ENCODE results near the gene EEF1AKMT4. TPM values are rescaled to one million over a fixed set of nuclear protein-coding genes. Genes with fewer than 3 reads are reported as not detected.

EEF1AKMT4 gene
- total RNA-seq, 2 donors from 2014 or later, result 0.45 to 0.65 TPM

DNA sequence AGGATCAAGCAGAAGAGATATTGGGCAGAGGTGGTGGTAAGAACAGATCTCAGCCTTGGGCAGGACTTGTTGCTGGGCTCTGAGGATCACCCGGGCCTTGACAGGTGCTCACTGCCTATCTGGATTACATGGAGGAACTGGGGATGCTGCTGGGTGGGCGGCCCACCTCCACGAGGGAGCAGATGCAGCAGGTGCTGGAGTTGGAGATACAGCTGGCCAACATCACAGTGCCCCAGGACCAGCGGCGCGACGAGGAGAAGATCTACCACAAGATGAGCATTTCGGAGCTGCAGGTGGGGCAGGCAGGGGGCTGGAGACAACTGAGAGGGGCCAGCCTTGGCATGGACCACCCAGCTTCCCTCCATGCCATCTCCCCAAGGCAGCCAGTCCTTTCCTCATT lies 34.2 kb downstream of the EEF1AKMT4 start:
- Mint-ChIP-seq H3K4me3 (no peak overlapping the region), H3K27ac (no peak overlapping the region), H3K36me3 (ENCODE audit: low read depth) (peaks cover 5% of the 10 kb centered on the region), H3K27me3 (peaks cover 62% of the 10 kb centered on the region), H3K4me1 (peaks cover 2% of the 10 kb centered on the region)
- DNase-seq (no peak), ATAC-seq (no peak)
- no peaks in the 10 kb centered on the region for H3K9me3 ChIP-seq (ENCODE audit: control insufficient read depth, low read length, poor library complexity, severe bottlenecking)

DNA sequence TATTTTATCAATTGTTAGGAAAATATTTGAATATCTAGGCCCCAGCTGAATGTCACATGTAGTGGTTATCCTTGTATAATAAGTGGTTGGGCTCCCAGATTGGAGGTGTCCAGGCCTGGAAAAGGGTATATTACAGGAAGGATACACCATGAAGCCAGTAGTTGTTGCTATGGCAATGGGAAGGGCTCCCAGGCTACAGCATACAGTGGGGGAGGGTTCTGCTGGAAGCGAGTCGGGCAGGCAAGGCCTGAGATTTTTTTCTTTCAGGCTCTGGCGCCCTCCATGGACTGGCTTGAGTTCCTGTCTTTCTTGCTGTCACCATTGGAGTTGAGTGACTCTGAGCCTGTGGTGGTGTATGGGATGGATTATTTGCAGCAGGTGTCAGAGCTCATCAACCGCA lies 35.2 kb downstream of the EEF1AKMT4 start:
- H3K27me3 Mint-ChIP-seq, result peaks cover 52% of the 10 kb centered on the region
- no peak overlapping the region for H3K27ac Mint-ChIP-seq
- DNase-seq (no peak), ATAC-seq (no peak)
- H3K4me1 Mint-ChIP-seq, result peaks cover 2% of the 10 kb centered on the region
- H3K36me3 Mint-ChIP-seq (ENCODE audit: low read depth), result peaks cover 5% of the 10 kb centered on the region
- no peak overlapping the region for H3K4me3 Mint-ChIP-seq
- no peaks in the 10 kb centered on the region for H3K9me3 ChIP-seq (ENCODE audit: control insufficient read depth, low read length, poor library complexity, severe bottlenecking)

DNA sequence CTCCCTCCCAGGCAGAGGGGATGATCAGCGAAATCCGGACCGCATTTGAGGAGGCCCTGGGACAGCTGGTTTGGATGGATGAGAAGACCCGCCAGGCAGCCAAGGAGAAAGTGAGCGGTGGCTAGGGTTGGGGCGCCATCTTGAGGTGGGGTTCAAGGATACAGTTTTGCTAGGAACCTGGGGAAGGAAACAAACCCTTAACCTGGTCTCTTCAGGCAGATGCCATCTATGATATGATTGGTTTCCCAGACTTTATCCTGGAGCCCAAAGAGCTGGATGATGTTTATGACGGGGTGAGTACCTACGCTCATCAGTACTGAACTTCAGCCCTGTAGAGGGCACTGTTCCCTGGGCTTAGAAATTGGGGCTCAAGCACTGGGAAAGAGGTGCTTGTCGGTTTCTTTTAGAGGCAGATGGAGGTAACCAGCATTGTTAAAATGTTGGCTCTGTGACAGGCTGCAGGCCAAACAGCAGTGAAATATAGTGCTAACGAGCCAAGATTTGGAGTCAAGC lies 40.0 kb downstream of the EEF1AKMT4 start:
- peaks cover 5% of the 10 kb centered on the region for H3K36me3 Mint-ChIP-seq (ENCODE audit: low read depth)
- H3K27me3 Mint-ChIP-seq, result peaks cover 36% of the 10 kb centered on the region
- H3K9me3 ChIP-seq (ENCODE audit: control insufficient read depth, low read length, poor library complexity, severe bottlenecking), result no peaks in the 10 kb centered on the region
- peak in 2 of 3 donors; percentile 33 to 45 for DNase-seq
- H3K4me1 Mint-ChIP-seq, result peaks cover 2% of the 10 kb centered on the region
- H3K4me3 Mint-ChIP-seq, result no peak overlapping the region
- H3K27ac Mint-ChIP-seq, result no peak overlapping the region
- peak; percentile 73 for ATAC-seq

DNA sequence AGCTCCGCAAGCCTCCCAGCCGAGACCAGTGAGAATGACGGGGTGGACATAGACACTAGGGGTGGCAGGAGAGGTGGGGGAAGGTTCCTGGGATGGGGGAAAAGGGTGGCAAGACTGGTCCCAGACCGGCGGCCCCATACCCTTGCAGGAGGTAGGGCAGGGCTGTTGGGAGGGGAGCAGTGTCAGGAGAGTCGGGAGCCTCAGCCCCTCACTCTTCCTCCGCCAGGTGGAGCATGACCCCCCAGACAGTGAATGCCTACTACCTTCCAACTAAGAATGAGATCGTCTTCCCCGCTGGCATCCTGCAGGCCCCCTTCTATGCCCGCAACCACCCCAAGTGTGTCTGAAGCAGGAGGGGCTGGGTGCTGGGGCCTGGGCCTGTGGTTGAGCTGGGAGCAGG lies 40.9 kb downstream of the EEF1AKMT4 start:
- no peak for DNase-seq
- H3K9me3 ChIP-seq (ENCODE audit: control insufficient read depth, low read length, poor library complexity, severe bottlenecking), result no peaks in the 10 kb centered on the region
- H3K27me3 Mint-ChIP-seq, result peaks cover 29% of the 10 kb centered on the region
- no peak for ATAC-seq
- peaks cover 2% of the 10 kb centered on the region for H3K4me1 Mint-ChIP-seq
- no peak overlapping the region for H3K4me3 Mint-ChIP-seq
- H3K36me3 Mint-ChIP-seq (ENCODE audit: low read depth), result peaks cover 5% of the 10 kb centered on the region
- no peak overlapping the region for H3K27ac Mint-ChIP-seq

DNA sequence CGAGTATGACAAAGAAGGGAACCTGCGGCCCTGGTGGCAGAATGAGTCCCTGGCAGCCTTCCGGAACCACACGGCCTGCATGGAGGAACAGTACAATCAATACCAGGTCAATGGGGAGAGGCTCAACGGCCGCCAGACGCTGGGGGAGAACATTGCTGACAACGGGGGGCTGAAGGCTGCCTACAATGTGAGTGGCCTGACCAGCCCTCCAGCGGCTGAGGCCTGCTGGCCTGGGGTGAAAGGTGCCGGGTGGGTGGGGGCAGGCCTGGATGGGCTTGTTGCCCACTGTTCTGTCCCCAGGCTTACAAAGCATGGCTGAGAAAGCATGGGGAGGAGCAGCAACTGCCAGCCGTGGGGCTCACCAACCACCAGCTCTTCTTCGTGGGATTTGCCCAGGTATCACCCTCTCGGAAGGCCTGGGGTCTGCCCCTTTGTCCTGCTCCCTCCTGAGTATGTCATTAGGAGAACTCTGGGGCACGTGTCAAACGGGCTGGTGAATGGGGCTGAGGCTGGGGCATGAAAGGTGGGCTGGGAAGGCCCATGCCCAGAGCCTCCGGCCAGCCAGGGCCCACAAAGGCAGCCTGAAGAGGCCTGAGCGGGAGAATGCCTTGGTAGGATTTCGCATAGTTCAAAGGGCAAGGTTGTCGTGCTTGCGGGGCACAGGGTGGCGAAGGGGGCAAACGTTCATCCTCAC lies 41.7 kb downstream of the EEF1AKMT4 start:
- H3K9me3 ChIP-seq (ENCODE audit: control insufficient read depth, low read length, poor library complexity, severe bottlenecking), result no peaks in the 10 kb centered on the region
- Mint-ChIP-seq H3K36me3 (ENCODE audit: low read depth) (peaks cover 1% of the 10 kb centered on the region), H3K4me3 (no peak overlapping the region), H3K4me1 (peaks cover under 1% of the 10 kb centered on the region), H3K27ac (no peak overlapping the region), H3K27me3 (peaks cover 20% of the 10 kb centered on the region)
- ATAC-seq (no peak), DNase-seq (no peak)

DNA sequence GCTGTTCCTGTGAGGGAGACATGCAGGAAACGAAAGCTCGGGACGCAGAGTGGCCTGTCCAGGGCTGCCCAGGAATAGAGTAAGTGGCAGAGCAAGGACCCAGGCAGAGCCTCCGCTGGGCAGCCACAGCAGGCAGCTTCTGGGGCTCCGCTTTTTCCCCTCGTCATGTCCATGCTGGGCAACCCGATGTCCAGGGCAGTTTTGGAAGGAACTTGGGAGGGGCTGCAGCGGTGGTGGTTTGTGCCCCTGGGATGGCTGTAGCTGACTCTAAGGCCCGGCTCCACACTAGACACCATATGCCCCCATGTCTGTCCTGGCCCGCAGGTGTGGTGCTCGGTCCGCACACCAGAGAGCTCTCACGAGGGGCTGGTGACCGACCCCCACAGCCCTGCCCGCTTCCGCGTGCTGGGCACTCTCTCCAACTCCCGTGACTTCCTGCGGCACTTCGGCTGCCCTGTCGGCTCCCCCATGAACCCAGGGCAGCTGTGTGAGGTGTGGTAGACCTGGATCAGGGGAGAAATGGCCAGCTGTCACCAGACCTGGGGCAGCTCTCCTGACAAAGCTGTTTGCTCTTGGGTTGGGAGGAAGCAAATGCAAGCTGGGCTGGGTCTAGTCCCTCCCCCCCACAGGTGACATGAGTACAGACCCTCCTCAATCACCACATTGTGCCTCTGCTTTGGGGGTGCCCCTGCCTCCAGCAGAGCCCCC lies 42.4 kb downstream of the EEF1AKMT4 start:
- H3K27ac Mint-ChIP-seq, result no peak overlapping the region
- H3K4me3 Mint-ChIP-seq, result no peak overlapping the region
- no peak for ATAC-seq

DNA sequence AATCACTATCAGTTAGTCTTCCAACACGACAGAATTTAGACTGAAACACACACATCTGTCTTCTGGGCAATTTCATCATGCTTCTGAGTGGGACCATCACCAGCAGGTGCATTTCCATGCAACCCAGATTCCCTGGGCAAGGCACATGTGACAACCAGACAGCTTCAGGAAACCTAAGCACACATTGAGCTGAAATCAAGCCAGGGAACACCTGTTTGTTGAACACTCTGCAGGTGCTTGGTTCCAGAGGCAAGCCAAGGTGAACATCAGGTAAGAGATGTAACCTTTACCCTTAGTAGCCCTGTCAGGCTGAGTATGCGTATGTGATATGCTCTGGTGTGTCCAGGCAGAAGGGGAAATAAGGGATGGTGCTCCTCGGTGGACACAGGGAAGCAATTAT lies 46.3 kb downstream of the EEF1AKMT4 start:
- DNase-seq, result no peak
- no peak overlapping the region for H3K27ac Mint-ChIP-seq
- no peak overlapping the region for H3K4me3 Mint-ChIP-seq
- H3K9me3 ChIP-seq (ENCODE audit: control insufficient read depth, low read length, poor library complexity, severe bottlenecking), result no peaks in the 10 kb centered on the region
- peaks cover 6% of the 10 kb centered on the region for H3K27me3 Mint-ChIP-seq
- peaks cover 9% of the 10 kb centered on the region for H3K4me1 Mint-ChIP-seq
- no peaks in the 10 kb centered on the region for H3K36me3 Mint-ChIP-seq (ENCODE audit: low read depth)
- ATAC-seq, result no peak

More for the DNA sequence above, 42.4 kb downstream of the EEF1AKMT4 start:
- Mint-ChIP-seq H3K36me3 (ENCODE audit: low read depth) (no peaks in the 10 kb centered on the region), H3K27me3 (peaks cover 13% of the 10 kb centered on the region), H3K4me1 (no peaks in the 10 kb centered on the region)
- DNase-seq, result no peak
- no peaks in the 10 kb centered on the region for H3K9me3 ChIP-seq (ENCODE audit: control insufficient read depth, low read length, poor library complexity, severe bottlenecking)

DNA sequence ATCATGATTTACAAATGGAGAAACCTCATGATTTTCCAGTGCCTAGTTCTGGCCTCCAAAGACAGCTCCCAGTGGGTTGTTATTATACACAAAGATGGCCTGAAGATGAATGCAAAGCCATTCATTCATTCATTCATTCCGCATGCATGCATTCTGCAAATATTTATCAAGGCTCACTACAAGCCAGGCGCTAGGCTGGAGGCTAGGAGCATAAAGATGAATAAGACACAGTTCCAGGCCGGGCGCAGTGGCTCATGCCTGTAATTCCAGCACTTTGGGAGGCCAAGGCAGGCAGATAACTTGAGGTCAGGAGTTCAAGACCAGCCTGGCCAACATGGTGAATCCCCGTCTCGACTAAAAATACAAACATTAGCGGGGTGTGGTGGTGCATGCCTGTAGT lies 47.1 kb downstream of the EEF1AKMT4 start:
- no peaks in the 10 kb centered on the region for H3K36me3 Mint-ChIP-seq (ENCODE audit: low read depth)
- H3K9me3 ChIP-seq (ENCODE audit: control insufficient read depth, low read length, poor library complexity, severe bottlenecking), result no peaks in the 10 kb centered on the region
- H3K27me3 Mint-ChIP-seq, result peaks cover 6% of the 10 kb centered on the region
- no peak overlapping the region for H3K4me3 Mint-ChIP-seq
- peaks cover 11% of the 10 kb centered on the region for H3K4me1 Mint-ChIP-seq
- ATAC-seq (no peak), DNase-seq (no peak)
- no peak overlapping the region for H3K27ac Mint-ChIP-seq

DNA sequence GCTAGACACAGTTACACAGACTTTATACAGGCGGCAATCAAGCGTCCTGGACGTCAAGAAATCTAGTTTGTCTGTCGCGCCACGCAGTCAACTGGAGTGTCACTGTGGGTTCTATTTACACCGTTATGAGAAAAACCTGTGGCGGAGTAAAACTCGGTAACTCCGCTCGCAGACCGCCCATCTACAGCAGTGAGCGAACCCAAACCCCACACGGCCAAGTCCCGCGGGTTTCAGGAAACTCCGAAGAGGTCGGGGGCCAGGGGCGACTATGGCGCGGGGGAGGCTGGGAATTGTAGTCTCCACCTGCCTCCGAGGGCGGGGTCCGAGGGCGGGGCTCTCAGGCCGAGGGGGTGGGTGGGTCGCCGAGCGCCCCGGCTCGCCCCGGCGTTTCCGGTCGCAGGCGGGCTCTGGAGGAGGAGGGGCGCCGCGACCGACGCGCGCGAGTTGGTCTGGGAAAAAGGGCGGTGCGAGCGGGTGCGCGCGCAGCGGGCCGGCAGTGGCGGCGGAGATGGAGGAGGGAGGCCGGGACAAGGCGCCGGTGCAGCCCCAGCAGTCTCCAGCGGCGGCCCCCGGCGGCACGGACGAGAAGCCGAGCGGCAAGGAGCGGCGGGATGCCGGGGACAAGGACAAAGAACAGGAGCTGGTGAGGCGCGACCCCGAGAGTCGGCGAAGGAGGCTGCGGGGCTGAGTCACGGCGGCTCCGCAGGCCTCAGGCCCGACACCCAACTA lies 49.5 kb downstream of the EEF1AKMT4 start, which contains the start of gene PSMD2:
TSS of gene PSMD2 (plus strand) at position 483 of the 729 bp plus-strand sequence. CDS start at position 509, 26 bp downstream.
- Mint-ChIP-seq H3K27me3 (no peaks in the 10 kb centered on the region), H3K27ac (peak within 1 kb of the TSS; percentile 91), H3K4me3 (peak within 1 kb of the TSS; percentile 92), H3K4me1 (peaks cover 16% of the 10 kb centered on the region), H3K36me3 (ENCODE audit: low read depth) (no peaks in the 10 kb centered on the region)
- no peaks in the 10 kb centered on the region for H3K9me3 ChIP-seq (ENCODE audit: control insufficient read depth, low read length, poor library complexity, severe bottlenecking)
- DNase-seq (peak; percentile 95 to 98 (median 98)), ATAC-seq (peak; percentile 96)

DNA sequence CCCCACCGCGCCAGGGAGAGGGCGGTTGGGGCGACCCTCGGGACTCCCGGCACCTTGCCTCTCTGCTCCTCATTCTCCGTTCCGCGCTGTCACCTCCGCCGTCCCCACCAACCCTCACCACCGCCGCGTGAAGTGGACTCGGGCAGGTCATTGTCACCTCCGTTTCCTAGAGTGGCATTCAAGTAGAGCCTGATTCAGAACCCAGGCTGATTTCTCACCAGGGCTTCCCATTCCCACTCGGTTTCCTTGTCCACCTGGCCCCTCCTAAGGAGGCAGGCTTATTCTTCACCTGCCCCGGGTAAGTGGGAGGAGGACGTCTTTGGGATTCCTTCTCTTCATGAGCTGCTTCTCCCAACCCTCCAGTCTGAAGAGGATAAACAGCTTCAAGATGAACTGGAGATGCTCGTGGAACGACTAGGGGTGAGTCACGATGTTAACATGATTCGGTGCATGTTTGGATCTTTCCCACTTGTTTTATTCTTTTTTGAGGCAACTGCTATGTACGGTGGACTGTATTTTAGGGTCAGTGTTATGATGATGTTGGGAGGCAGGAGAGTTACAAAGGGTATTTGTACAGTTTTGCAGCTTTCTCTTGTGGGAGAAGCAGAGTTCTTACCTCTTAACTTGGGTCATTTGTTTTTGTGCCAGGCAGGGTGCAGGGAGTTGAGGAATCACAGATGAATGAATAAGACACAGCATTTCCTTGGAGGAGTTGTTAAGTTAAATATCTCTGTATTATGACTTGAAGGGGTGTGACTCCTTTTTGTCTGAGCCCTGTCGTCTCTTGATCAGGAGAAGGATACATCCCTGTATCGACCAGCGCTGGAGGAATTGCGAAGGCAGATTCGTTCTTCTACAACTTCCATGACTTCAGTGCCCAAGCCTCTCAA lies 50.3 kb downstream of the EEF1AKMT4 start:
- H3K4me1 Mint-ChIP-seq, result peaks cover 18% of the 10 kb centered on the region
- peak overlapping the region; percentile 92 for H3K4me3 Mint-ChIP-seq
- no peaks in the 10 kb centered on the region for H3K27me3 Mint-ChIP-seq
- peaks cover 4% of the 10 kb centered on the region for H3K36me3 Mint-ChIP-seq (ENCODE audit: low read depth)
- DNase-seq, result no peak
- no peak for ATAC-seq
- H3K9me3 ChIP-seq (ENCODE audit: control insufficient read depth, low read length, poor library complexity, severe bottlenecking), result no peaks in the 10 kb centered on the region
- H3K27ac Mint-ChIP-seq, result peak overlapping the region; percentile 91

DNA sequence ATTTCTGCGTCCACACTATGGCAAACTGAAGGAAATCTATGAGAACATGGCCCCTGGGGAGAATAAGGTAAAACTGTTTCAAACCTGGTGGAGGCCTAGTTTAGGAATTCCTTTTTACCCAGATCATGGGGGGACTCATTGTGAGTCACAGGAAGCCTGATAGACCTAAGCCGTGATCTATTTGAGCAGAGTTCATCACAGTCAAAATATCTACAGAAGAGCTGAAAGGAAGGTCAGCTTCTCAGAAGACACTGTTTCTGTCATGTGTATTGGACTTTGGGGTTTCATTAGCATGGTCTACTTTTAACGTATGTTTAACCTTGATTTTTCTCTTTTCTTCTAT lies 50.9 kb downstream of the EEF1AKMT4 start:
- H3K9me3 ChIP-seq (ENCODE audit: control insufficient read depth, low read length, poor library complexity, severe bottlenecking), result no peaks in the 10 kb centered on the region
- DNase-seq (no peak), ATAC-seq (no peak)
- Mint-ChIP-seq H3K4me3 (peak overlapping the region; percentile 92), H3K27me3 (no peaks in the 10 kb centered on the region), H3K36me3 (ENCODE audit: low read depth) (peaks cover 4% of the 10 kb centered on the region), H3K27ac (peak overlapping the region; percentile 91), H3K4me1 (peaks cover 18% of the 10 kb centered on the region)

DNA sequence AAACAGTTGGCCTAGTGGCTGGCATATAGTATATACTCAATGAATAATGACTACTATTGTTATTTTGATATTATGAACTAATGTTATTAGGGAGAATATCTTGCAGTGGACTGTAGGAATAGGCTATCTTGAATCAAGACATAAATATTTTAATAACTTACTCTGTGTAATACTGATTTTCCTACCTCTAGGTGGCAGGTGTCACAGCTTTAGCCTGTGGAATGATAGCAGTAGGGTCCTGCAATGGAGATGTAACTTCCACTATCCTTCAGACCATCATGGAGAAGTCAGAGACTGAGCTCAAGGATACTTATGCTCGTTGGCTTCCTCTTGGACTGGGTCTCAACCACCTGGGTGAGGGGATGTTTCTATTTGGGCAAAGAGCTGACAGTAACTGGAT lies 56.1 kb downstream of the EEF1AKMT4 start:
- Mint-ChIP-seq H3K4me1 (peaks cover 19% of the 10 kb centered on the region), H3K27me3 (no peaks in the 10 kb centered on the region), H3K36me3 (ENCODE audit: low read depth) (peaks cover 17% of the 10 kb centered on the region), H3K4me3 (no peak overlapping the region), H3K27ac (no peak overlapping the region)
- no peaks in the 10 kb centered on the region for H3K9me3 ChIP-seq (ENCODE audit: control insufficient read depth, low read length, poor library complexity, severe bottlenecking)
- DNase-seq, result no peak
- peak; percentile 51 for ATAC-seq
